ENCODE measurements around the gene FAM120B.

DNA sequence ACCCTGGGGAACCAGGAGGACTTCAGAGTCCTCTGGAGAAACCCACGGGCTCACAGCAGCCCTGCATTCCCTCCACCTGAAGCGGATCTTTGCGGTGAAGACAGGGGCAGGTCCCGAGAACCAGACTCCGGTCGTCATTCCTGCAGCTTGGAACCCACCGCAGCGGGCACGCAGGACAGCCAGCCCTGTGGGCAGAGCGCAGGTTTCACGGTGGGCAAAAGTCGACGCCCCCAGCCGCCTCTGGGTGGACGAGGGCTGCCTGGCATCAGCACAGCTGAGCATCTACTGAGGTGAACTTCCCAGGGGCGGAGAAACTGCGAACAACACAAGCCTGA lies 128.2 kb downstream of the FAM120B start:
- TF ChIP-seq, protein P1, sequence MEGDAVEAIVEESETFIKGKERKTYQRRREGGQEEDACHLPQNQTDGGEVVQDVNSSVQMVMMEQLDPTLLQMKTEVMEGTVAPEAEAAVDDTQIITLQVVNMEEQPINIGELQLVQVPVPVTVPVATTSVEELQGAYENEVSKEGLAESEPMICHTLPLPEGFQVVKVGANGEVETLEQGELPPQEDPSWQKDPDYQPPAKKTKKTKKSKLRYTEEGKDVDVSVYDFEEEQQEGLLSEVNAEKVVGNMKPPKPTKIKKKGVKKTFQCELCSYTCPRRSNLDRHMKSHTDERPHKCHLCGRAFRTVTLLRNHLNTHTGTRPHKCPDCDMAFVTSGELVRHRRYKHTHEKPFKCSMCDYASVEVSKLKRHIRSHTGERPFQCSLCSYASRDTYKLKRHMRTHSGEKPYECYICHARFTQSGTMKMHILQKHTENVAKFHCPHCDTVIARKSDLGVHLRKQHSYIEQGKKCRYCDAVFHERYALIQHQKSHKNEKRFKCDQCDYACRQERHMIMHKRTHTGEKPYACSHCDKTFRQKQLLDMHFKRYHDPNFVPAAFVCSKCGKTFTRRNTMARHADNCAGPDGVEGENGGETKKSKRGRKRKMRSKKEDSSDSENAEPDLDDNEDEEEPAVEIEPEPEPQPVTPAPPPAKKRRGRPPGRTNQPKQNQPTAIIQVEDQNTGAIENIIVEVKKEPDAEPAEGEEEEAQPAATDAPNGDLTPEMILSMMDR (IDR thresholded peaks at IDR 0.05): no peak
- no peak for TF ChIP-seq POLR2A (IDR thresholded peaks at IDR 0.05)
